Testis (tissue), 3 donors: Measurements from ENCODE around the gene PTPRG. TPM values are rescaled to one million over a fixed set of nuclear protein-coding genes. Genes with fewer than 3 reads are reported as not detected.

ENCODE experiments used
- DNase-seq: peaks from one replicate; pipeline ENCODE4 v3.0.0-alpha.2; 2019
- H3K27ac ChIP-seq, 2 donors: fragments of 200-600 bp; sonication (generic); one replicate each; pipeline ENCODE4 v1.5.1; 2019
- H3K27me3 ChIP-seq: fragments of 200-600 bp; sonication (generic); one replicate; pipeline ENCODE4 v1.5.1; 2019
- H3K36me3 ChIP-seq: fragments of 200-600 bp; sonication (generic); one replicate; pipeline ENCODE4 v1.5.1; 2017; ENCODE audit warnings: low read depth; ENCODE audit errors: missing control alignments
- H3K4me1 ChIP-seq: fragments of 200-600 bp; sonication (generic); one replicate; pipeline ENCODE4 v1.5.1; 2019
- H3K4me3 ChIP-seq, 2 donors: fragments of 200-600 bp; sonication (generic); one replicate each; pipeline ENCODE4 v1.5.1; 2017 to 2019
- H3K9me3 ChIP-seq: fragments of 200-600 bp; sonication (generic); one replicate; pipeline ENCODE4 v1.5.1; 2017
- POLR2A ChIP-seq: fragments of 450-650 bp; IDR thresholded peaks from one replicate; pipeline ENCODE4 v1.6.1; 2017; ENCODE audit warnings: antibody characterized with exemption, mild to moderate bottlenecking, moderate library complexity
- WGBS, 2 donors: methylation state at CpG; one replicate each; pipeline ENCODE4 v1.1.5; 2018; 5-methylcytosine and 5-hydroxymethylcytosine counted together
- intact Hi-C: fragments of 100-400 bp; cut with DNase I; formaldehyde crosslinking; loops from one replicate; pipeline ENCODE4 v1.15.1; 2023; ENCODE audit warnings: low total_unique reads
- polyA plus RNA-seq: library from polyadenylated mRNA; stranded (reverse); fragments of 350-450 nt; fragmentation: Illumina TruSeq; extraction: RNeasy Lipid Tissue Mini Kit (QIAGEN cat#74804); gene quantifications from one replicate; pipeline ENCODE4 v1.2.3, GENCODE V29; 2014; ENCODE audit warnings: low read depth, low replicate concordance; ENCODE audit not compliant: insufficient read depth
- total RNA-seq, 2 donors: library from RNA; depleted of rRNA; stranded (reverse); fragments of >200 nt; gene quantifications; one replicate each; pipeline ENCODE4 v1.2.3, GENCODE V29; 2016
- TF ChIP-seq, protein P1 (sequence below), 3 experiments: fragments of 450-650 bp in 2 of 3; fragments of 200-600 bp in 1 of 3; sonication (generic) in 1 of 3; IDR thresholded peaks; one replicate each; pipeline ENCODE4 v1.5.1; 2016 to 2019; ENCODE audit warnings: antibody characterized with exemption in 3 of 3, mild to moderate bottlenecking in 2 of 3, moderate library complexity in 1 of 3

PTPRG gene
- total and polyA plus RNA-seq, 3 donors from 2014 or later: 26.3 to 107 (median 75.4) TPM

- no peak for DNase-seq
- Histone ChIP-seq H3K9me3 (no peaks in the 10 kb centered on the region), H3K4me3 (no peak overlapping the region), H3K36me3 (no peaks in the 10 kb centered on the region), H3K4me1 (peaks cover 13% of the 10 kb centered on the region), H3K27ac (no peak overlapping the region), H3K27me3 (no peaks in the 10 kb centered on the region)
- intact Hi-C loops: no loop called here
- 53 to 55% methylated on average over 1 of the region's 1 CpG for WGBS, 2 donors
- TF ChIP-seq, protein P1, sequence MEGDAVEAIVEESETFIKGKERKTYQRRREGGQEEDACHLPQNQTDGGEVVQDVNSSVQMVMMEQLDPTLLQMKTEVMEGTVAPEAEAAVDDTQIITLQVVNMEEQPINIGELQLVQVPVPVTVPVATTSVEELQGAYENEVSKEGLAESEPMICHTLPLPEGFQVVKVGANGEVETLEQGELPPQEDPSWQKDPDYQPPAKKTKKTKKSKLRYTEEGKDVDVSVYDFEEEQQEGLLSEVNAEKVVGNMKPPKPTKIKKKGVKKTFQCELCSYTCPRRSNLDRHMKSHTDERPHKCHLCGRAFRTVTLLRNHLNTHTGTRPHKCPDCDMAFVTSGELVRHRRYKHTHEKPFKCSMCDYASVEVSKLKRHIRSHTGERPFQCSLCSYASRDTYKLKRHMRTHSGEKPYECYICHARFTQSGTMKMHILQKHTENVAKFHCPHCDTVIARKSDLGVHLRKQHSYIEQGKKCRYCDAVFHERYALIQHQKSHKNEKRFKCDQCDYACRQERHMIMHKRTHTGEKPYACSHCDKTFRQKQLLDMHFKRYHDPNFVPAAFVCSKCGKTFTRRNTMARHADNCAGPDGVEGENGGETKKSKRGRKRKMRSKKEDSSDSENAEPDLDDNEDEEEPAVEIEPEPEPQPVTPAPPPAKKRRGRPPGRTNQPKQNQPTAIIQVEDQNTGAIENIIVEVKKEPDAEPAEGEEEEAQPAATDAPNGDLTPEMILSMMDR (IDR thresholded peaks at IDR 0.05): no peak
- no peak for TF ChIP-seq POLR2A
Measured at GRCh38 chr3:61740494-61740893, 179.1 kb downstream of the PTPRG start.

DNA sequence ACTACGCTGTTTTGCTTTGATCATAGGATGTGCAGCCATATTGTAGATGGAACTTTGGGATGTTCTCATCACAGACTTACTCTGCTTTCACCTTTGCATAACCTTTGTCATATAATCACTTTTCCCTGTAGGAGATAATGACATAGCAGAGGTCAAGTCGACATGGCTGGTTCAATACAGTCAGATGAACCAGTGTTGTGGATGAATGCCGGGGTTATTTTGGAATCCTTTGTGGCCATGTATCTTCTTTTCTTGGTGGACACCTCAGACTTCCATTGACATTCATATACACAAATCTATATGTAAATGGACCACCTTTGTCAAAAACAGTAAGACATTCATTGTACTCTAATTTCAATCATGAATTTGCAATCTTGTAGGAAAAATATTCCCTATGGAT, 180.2 kb downstream of the PTPRG start:
- no peak for TF ChIP-seq POLR2A
- TF ChIP-seq, protein P1 (IDR thresholded peaks at IDR 0.05): no peak
- intact Hi-C loops: no loop called here
- no peaks in the 10 kb centered on the region for H3K36me3 ChIP-seq
- peaks cover 13% of the 10 kb centered on the region for H3K4me1 ChIP-seq
- H3K9me3 ChIP-seq: no peaks in the 10 kb centered on the region
- H3K27me3 ChIP-seq: no peaks in the 10 kb centered on the region
- no peak overlapping the region for H3K4me3 ChIP-seq
- no peak for DNase-seq
- WGBS, 2 donors: 81 to 92% methylated on average over 3 of the region's 3 CpGs
- H3K27ac ChIP-seq: no peak overlapping the region

GRCh38 chr3:61742006-61742405, 180.6 kb downstream of the PTPRG start:
- H3K4me3 ChIP-seq: no peak overlapping the region
- TF ChIP-seq, protein P1 (IDR thresholded peaks at IDR 0.05): no peak
- TF ChIP-seq POLR2A: no peak
- H3K36me3 ChIP-seq: no peaks in the 10 kb centered on the region
- intact Hi-C loops: no loop called here
- H3K27ac ChIP-seq: no peak overlapping the region
- peaks cover 13% of the 10 kb centered on the region for H3K4me1 ChIP-seq
- H3K9me3 ChIP-seq: no peaks in the 10 kb centered on the region
- DNase-seq: no peak
- whole genome bisulfite sequencing, 2 donors: 50 to 52% methylated on average over 7 of the region's 7 CpGs
- no peaks in the 10 kb centered on the region for H3K27me3 ChIP-seq

DNA sequence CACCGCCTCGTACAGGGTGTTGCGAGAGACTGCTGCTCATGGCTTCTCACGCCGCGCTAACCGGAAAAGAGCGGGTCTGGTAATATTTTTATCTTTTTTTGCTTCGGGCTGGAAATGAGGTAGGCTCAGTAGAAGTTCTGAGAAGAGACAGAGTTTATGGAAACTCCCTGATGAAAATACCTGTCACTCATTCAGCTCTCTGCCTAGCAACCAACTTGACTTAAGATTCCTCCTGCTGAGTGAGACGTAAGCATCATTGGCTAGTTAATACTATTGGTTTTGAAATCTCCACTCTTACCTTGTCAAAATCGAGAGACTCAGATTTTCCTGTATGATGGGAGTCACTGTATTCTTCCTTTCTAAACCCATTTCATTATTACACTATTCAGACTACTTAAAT, 181.7 kb downstream of the PTPRG start:
- Histone ChIP-seq H3K4me3 (no peak overlapping the region), H3K4me1 (peaks cover 13% of the 10 kb centered on the region), H3K9me3 (no peaks in the 10 kb centered on the region), H3K27me3 (no peaks in the 10 kb centered on the region), H3K36me3 (no peaks in the 10 kb centered on the region), H3K27ac (no peak overlapping the region)
- DNase-seq: no peak
- intact Hi-C loops: no loop called here
- 64 to 73% methylated on average over 11 of the region's 11 CpGs for WGBS, 2 donors
- TF ChIP-seq, protein P1 (IDR thresholded peaks at IDR 0.05): no peak
- no peak for TF ChIP-seq POLR2A

GRCh38 chr3:61743686-61744242, 182.4 kb downstream of the PTPRG start:
- Histone ChIP-seq H3K4me3 (no peak overlapping the region), H3K27me3 (no peaks in the 10 kb centered on the region), H3K27ac (no peak overlapping the region), H3K9me3 (no peaks in the 10 kb centered on the region), H3K36me3 (no peaks in the 10 kb centered on the region), H3K4me1 (peaks cover 13% of the 10 kb centered on the region)
- DNase-seq: no peak
- intact Hi-C loops: no loop called here
- TF ChIP-seq, protein P1 (IDR thresholded peaks at IDR 0.05): no peak
- TF ChIP-seq POLR2A: no peak
- WGBS, 2 donors: 46 to 48% methylated on average over 2 of the region's 2 CpGs
